ES-I3 (cell line): ENCODE results near the gene ZFPM1.

Experiments
- H3K36me3 ChIP-seq: 2 replicates; pipeline ENCODE4 v1.6.1; 2013; ENCODE audit warnings: mild to moderate bottlenecking, low read length, control low read depth, moderate library complexity; ENCODE audit not compliant: insufficient read depth
- H3K4me1 ChIP-seq: 2 replicates; pipeline ENCODE4 v1.6.1; 2013; ENCODE audit warnings: mild to moderate bottlenecking, control low read depth, low read length; ENCODE audit not compliant: insufficient read depth
- H3K9ac ChIP-seq: 2 replicates; pipeline ENCODE4 v1.6.1; 2013; ENCODE audit warnings: low read depth, mild to moderate bottlenecking, low read length, moderate library complexity
- H3K9me3 ChIP-seq: 2 replicates; pipeline ENCODE4 v1.6.1; 2013; ENCODE audit warnings: mild to moderate bottlenecking, low read length, moderate library complexity; ENCODE audit not compliant: control insufficient read depth, insufficient read depth

The ZFPM1 gene

DNA sequence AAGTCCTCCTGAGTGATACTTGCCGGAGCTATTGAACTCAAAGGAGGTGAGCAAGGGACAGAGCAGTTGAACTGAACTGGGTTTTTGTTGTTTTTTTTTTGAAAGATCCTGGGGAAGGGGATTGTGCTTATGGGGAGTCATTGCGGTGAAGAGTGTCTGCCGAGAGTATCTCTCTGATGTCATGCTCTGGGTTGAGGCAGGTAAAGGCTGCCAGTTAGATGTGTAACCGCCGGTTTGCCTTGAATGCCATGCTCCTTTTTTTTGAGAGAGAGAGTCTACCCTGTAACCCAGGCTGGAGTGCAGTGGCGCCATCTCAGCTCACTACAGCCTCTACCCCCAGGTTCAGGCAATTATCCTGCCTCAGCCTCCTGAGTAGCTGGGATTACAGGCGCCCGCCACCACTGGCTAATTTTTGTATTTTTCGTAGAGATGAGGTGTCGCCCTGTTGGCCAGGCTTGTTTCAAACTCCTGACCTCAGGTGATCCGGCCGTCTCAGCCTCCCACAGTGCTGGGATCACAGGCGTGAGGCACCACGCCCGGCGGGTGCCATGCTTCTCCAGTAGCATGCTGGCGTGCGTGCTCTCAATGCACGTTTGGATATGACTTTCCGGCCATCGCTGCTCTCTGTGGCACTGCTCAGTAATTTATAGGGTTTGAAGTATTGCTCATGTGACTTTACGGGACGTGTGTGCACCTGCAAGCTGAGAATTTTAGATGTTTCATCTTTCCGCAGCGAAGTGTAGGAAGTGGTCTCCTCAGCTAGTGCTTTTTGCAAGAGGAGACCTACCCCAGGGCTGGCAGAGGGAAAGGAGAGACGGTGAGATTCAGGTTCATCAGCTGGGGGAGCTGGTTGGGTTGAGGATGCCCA, 125.6 kb downstream of the ZFPM1 start:
- Histone ChIP-seq H3K9me3 (no peaks in the 10 kb centered on the region), H3K9ac (no peak overlapping the region), H3K4me1 (no peaks in the 10 kb centered on the region), H3K36me3 (peaks cover 18% of the 10 kb centered on the region)

GRCh38 chr16:88580371-88580770, 127.3 kb downstream of the ZFPM1 start:
- peaks cover 18% of the 10 kb centered on the region for H3K36me3 ChIP-seq
- no peak overlapping the region for H3K9ac ChIP-seq

DNA sequence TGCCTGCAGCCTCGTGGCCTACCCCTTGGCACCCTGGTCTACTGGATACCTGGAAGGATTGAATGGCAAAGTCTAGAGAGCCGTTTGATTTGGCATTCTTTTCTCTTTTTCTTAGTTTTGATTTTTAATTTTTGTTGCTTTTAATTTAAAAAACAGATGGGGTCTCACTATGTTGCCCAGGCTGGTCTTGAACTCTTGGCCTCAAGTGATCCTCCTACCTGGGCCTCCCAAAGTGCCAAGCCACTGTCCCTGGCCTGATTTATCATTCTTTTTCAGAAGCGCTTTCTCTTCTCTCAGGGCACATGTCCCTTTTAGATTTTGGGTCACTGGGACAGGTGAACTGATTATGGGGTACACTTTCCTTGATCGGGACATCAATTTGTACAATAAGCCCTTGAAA, 128.0 kb downstream of the ZFPM1 start:
- H3K9ac ChIP-seq = no peak overlapping the region
- H3K36me3 ChIP-seq = peaks cover 20% of the 10 kb centered on the region
- H3K9me3 ChIP-seq = no peaks in the 10 kb centered on the region
- H3K4me1 ChIP-seq = no peaks in the 10 kb centered on the region

More at GRCh38 chr16:88580371-88580770, 127.3 kb downstream of the ZFPM1 start:
- Histone ChIP-seq H3K4me1 (no peaks in the 10 kb centered on the region), H3K9me3 (no peaks in the 10 kb centered on the region)

DNA sequence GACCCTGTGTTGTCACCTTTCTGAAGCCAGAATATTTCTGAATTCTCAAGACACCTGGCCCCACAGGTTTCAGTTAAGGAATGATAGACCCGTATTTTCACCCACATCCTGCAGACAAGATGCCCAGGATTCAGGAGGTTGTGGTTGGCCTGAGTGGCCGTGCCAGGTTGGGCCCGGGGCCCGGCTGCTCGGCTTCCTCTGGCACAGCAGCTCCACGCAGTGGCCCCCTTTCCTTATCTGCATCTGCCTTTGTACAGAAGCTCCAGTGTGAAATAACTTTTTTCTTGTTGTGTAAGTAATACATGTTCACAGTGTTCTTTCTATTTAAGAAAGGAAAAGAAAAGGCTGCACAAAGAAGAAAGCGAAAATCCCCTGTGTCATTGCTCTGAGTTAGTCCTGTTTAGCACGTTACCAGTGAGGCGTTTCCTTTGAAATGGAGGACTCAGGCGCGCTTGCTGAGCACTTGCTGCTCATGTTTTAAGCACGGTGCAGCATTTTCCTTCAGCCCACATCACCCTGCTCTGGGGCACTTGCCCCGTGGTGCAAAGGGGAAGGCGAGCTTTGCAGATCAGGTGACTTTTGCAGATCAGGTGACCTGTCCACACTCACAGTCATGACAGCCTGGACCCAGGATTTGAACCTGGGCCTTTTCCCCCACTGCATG, 130.0 kb downstream of the ZFPM1 start:
- peaks cover 19% of the 10 kb centered on the region for H3K36me3 ChIP-seq
- H3K9ac ChIP-seq = no peak overlapping the region
- no peaks in the 10 kb centered on the region for H3K9me3 ChIP-seq
- H3K4me1 ChIP-seq = no peaks in the 10 kb centered on the region

- Histone ChIP-seq H3K4me1 (no peaks in the 10 kb centered on the region), H3K9ac (no peak overlapping the region), H3K9me3 (no peaks in the 10 kb centered on the region), H3K36me3 (peaks cover 21% of the 10 kb centered on the region)
These were observed 131.6 kb downstream of the ZFPM1 start for GRCh38 chr16:88584676-88585075.

- peaks cover 23% of the 10 kb centered on the region for H3K36me3 ChIP-seq
- no peaks in the 10 kb centered on the region for H3K9me3 ChIP-seq
- no peak overlapping the region for H3K9ac ChIP-seq
- no peaks in the 10 kb centered on the region for H3K4me1 ChIP-seq
These were observed 132.2 kb downstream of the ZFPM1 start for GRCh38 chr16:88585269-88585668.

DNA sequence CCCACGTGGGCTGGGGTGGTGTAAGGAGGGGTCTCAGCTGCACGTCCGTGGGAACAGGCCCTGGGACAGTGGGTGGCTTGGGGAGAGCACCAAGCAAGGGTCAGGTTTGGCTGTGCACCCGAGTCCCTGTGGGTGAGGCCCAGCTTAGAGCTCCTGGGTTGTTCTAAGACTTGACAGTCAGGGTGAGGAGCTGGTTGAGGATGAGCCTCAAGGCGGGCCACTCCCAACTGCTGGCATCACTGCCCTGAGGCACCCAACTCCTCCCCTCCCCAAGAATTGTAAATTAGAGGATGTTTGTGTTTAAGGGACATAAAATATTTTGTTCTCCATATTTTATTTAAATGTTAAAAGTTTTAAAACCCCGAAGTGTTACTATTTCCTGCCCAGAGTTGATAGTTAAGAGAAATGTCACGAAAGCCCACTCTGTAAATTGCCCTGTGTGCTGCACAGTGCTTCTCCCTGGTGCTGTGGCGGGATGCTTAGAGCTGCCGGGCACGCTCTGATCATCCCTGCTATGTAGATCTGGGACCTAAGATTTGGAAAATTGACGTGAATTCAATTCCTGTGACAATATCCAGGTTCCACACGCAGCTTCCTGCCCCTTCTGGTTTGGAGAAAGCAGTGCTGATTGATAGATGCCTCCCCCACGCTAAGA, 133.0 kb downstream of the ZFPM1 start:
- no peaks in the 10 kb centered on the region for H3K9me3 ChIP-seq
- peaks cover 24% of the 10 kb centered on the region for H3K36me3 ChIP-seq
- no peak overlapping the region for H3K9ac ChIP-seq
- no peaks in the 10 kb centered on the region for H3K4me1 ChIP-seq
